ENCODE measurements around the gene BCAS3.

The BCAS3 gene

GRCh38 chr17:61164517-61164916 is 486.9 kb downstream of the BCAS3 start:
- DNase-seq, result no peak

GRCh38 chr17:61167075-61167474 is 489.4 kb downstream of the BCAS3 start:
- no peak for DNase-seq

GRCh38 chr17:61168506-61168905 is 490.9 kb downstream of the BCAS3 start:
- DNase-seq, result no peak

- DNase-seq, result no peak
Measured at GRCh38 chr17:61174310-61174709, 496.7 kb downstream of the BCAS3 start.

GRCh38 chr17:61175298-61176142 is 497.9 kb downstream of the BCAS3 start:
- DNase-seq, result no peak

- no peak for DNase-seq
Measured at GRCh38 chr17:61177351-61177750, 499.7 kb downstream of the BCAS3 start.

- DNase-seq, result no peak
Measured at GRCh38 chr17:61178284-61178683, 500.6 kb downstream of the BCAS3 start.

- DNase-seq, result no peak
Measured at GRCh38 chr17:61179380-61179806, 501.7 kb downstream of the BCAS3 start.

- no peak for DNase-seq
Measured at GRCh38 chr17:61183793-61184192, 506.1 kb downstream of the BCAS3 start.

GRCh38 chr17:61185385-61185784 is 507.7 kb downstream of the BCAS3 start:
- DNase-seq, result no peak

DNA sequence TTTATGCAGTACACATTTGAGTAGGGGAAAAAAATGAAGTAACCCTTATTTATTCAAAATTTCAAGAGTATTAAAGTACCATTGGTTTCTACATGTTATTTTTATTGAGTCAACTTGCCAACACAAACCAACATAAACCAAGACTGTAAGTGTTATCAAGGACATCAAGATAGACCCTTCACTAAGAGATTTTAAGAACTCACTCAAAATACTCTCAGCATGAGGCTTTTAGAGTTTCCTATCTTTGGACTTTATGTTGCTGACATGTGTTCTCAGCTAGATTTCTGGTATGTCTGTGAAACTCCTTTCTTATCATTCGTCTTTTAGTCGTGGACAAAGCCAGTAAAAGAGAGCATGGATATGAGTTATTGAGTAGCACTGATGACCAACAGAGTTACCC is 509.4 kb downstream of the BCAS3 start:
- DNase-seq, result no peak

- no peak for DNase-seq
Measured at GRCh38 chr17:61188081-61188480, 510.4 kb downstream of the BCAS3 start.

DNA sequence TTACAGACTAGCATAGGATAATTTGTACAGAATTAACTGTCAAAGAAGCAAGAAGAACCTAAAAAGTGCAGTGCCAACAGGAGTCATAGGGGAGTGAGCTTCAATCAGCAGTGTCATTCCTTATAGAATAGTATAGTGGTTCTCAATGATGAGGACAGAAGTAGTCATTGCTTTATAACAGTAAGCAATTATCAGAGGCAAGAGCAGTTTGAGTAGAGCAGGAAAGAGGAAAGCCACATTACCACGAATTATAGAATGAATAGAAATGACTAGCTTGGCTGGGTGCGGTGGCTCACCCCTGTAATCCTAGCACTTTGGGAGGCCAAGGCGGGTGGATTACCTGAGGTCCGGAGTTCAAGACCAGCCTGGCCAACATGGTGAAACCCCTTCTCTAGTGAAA is 512.3 kb downstream of the BCAS3 start:
- DNase-seq, result no peak

DNA sequence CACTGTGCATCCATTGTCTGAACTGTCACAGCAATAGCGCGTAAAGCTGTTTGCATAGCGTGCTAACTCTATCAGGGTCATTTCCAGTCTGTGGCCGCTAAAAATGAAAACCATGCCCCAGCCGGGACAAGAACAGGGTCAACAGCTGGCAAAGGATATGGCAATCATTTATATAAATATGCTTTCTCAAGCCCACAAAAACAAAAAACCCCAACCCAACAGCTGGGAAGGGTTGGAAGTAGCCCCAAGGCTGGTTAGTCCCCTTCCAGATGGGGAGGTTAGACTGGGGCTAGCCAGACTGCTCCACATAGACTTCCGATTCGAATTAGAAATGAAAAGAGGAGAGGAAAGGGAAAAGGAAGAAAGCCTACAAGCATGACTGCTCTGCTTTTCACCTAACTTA is 518.7 kb downstream of the BCAS3 start:
- DNase-seq, result no peak

- no peak for DNase-seq
Measured at GRCh38 chr17:61196799-61197198, 519.1 kb downstream of the BCAS3 start.

DNA sequence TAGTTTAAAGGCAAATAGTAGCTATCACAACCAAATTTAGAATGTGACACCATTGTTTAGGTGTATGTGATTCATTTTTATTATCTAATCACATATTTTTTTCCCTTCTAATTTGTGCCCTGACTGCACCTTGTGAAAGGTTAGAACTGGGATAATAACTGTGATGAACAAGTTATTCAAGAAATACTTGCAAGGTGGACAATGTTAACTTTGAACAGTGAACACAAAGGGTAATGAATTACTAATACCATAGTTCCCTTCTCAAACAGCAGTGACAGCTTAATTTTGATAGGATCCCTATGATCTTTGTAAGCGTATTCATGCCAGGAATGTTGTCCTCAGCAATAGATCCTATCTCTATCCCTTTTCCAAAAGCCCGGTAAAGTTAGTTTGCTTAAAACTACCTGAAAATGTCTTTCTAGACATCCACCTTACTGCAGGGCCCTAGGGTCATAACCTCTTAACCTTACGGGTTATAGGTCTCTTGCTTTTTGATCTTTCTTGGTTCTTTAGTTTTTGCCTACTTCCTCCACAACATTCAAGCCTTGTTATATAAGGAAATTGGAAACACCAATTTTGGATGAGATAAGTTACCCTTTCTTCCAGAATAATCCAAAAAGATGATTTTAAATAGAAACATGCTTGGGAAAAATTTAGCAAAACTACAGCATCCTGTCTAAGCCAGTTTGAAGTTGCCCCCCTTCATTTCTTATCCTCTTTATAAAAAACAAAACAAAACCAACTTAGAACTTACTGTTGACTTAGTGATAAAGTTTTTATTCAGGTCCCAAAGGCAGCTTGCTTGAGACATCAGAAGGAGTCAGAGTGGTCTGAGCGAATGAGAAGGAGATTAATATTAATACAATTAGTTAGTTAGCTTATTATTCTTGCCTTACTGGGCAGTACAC is 522.0 kb downstream of the BCAS3 start:
- DNase-seq, result no peak

- DNase-seq, result no peak
Measured at GRCh38 chr17:61200339-61200715, 522.7 kb downstream of the BCAS3 start.

GRCh38 chr17:61201211-61201610 is 523.6 kb downstream of the BCAS3 start:
- peak; percentile 95 for DNase-seq

- peak; percentile 37 for DNase-seq
Measured at GRCh38 chr17:61202564-61202963, 524.9 kb downstream of the BCAS3 start.

- no peak for DNase-seq
Measured at GRCh38 chr17:61203671-61204131, 526.0 kb downstream of the BCAS3 start.

DNA sequence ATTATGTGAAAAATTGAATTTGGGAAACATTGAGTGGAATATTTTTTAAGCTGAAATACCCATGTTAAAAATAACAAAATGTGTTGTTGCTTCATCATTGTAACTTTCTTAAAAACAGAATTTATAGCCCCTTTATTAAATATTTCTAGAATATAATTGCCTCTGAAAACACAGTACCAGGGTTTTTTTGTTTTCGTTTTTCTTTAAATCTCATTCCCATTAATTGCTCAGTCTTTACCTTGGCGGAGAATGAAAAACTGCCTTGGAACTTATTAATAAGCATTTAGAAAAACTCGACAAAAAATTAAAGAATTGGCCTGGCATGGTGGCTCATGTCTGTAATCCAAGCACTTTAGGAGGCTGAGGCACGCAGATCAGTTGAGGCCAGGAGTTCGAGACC is 526.8 kb downstream of the BCAS3 start:
- DNase-seq, result no peak

DNA sequence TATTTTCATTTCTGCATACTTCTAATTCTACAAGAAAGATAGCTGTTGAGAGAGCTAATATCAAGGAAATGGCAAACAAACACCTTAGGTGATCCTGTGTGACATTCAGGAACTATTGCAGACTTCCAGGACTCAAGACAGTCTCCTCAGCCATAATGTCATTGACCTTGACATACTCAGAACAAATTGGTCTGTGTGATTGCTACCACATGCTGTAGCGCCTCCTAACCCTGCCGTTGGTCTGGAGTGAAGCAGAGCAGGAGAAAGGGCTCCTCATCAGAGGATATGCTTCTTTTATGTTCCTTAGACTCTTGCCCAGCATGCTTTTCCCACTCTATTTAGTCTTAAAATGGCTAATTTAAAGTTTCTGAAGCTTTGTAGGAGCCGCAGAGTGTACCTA is 527.8 kb downstream of the BCAS3 start:
- DNase-seq, result no peak

DNA sequence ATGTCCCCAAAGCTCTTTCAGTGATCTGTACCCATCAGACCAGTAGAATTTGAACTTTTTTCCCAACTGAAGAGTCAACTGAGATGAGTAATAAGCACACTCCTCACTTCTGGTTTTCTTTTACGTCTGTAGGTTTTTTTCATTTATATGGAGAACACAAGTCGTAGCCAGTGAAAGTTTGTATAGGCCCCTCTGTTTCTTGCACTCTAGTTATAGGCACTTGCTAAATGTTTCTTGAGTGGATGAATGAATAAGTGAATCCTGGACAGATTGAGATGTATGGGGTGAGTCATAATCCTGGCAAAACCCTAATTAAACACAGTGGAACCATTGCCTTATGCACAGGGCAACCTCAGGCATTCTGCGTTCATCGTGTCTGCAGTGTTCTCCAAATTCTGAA is 528.3 kb downstream of the BCAS3 start:
- peak; percentile 39 for DNase-seq

GRCh38 chr17:61206922-61207321 is 529.3 kb downstream of the BCAS3 start:
- DNase-seq, result no peak

All from fibroblast of skin of right biceps (primary cell).